ENCODE results near the gene ASB16. TPM values are rescaled to one million over a fixed set of nuclear protein-coding genes. Genes with fewer than 3 reads are reported as not detected.

ASB16 gene
- total and polyA plus RNA-seq, 9 of the 15 experiments (the other 6 are each of a cell fraction or from before 2014, with no cell fraction given) = 0.03 to 0.07 TPM; not detected in 7

- TF ChIP-seq ZNF324 (CRISPR knock-in tag; IDR thresholded peaks at IDR 0.05) (no peak), ARID3B (CRISPR knock-in tag; IDR thresholded peaks at IDR 0.05; ENCODE audit: borderline replicate concordance) (no peak), CHD2 (IDR thresholded peaks at IDR 0.05; ENCODE audit: low read depth, low read length) (no peak), MCM7 (IDR thresholded peaks at IDR 0.05) (no peak), ZNF217 (CRISPR knock-in tag; IDR thresholded peaks at IDR 0.05) (no peak), MTA2 (IDR thresholded peaks at IDR 0.05; ENCODE audit: low read depth) (no peak), MEF2A (IDR thresholded peaks at IDR 0.05; ENCODE audit: control insufficient read depth, low read depth, low read length) (no peak), GTF2A2 (tag; IDR thresholded peaks at IDR 0.05) (no peak), JUND (IDR thresholded peaks at IDR 0.05; ENCODE audit: borderline replicate concordance, low read depth, low read length) (peak; percentile 2; the same call in 1 of the 2 replicates), JUND (tag; IDR thresholded peaks at IDR 0.05; ENCODE audit: borderline replicate concordance, low read depth, low read length) (no peak), ZBTB40 (IDR thresholded peaks at IDR 0.05) (no peak; the same call in 1 of the 2 replicates), ZBTB40 (CRISPR knock-in tag; IDR thresholded peaks at IDR 0.05) (no peak), ZNF655 (CRISPR knock-in tag; IDR thresholded peaks at IDR 0.05) (no peak)
- TF ChIP-seq, protein P1, sequence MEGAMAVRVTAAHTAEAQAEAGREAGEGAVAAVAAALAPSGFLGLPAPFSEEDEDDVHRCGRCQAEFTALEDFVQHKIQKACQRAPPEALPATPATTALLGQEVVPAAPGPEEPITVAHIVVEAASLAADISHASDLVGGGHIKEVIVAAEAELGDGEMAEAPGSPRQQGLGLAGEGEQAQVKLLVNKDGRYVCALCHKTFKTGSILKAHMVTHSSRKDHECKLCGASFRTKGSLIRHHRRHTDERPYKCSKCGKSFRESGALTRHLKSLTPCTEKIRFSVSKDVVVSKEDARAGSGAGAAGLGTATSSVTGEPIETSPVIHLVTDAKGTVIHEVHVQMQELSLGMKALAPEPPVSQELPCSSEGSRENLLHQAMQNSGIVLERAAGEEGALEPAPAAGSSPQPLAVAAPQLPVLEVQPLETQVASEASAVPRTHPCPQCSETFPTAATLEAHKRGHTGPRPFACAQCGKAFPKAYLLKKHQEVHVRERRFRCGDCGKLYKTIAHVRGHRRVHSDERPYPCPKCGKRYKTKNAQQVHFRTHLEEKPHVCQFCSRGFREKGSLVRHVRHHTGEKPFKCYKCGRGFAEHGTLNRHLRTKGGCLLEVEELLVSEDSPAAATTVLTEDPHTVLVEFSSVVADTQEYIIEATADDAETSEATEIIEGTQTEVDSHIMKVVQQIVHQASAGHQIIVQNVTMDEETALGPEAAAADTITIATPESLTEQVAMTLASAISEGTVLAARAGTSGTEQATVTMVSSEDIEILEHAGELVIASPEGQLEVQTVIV (CRISPR knock-in tag; IDR thresholded peaks at IDR 0.05; ENCODE audit: borderline replicate concordance) = no peak
Observed at GRCh38 chr17:44218344-44219107, 48.0 kb downstream of the ASB16 start (continued).
